CD8-positive, alpha-beta memory T cell (primary cell): Measurements from ENCODE around the gene DNAJB14. TPM values are rescaled to one million over a fixed set of nuclear protein-coding genes. Genes with fewer than 3 reads are reported as not detected.
A peak's percentile ranks its signal among the peaks of the same experiment; 100 is the strongest.

Source experiments
- CTCF ChIA-PET: fragments of 350-600 bp; sonication (Branson Sonifier 250); formaldehyde crosslinking; loops from one replicate; lab custom pipeline; 2021; ENCODE audit warnings: antibody characterized with exemption; lab: Charles Lee
- POLR2A ChIA-PET: fragments of 350-600 bp; sonication (Branson Sonifier 250); formaldehyde crosslinking; loops from one replicate; lab custom pipeline; 2021; ENCODE audit warnings: antibody characterized with exemption; lab: Charles Lee
- DNase-seq, 5 donors: peaks; one replicate each; pipeline versions ENCODE4 v3.0.0 to v3.0.0-alpha.2; 2020 to 2022; ENCODE audit warnings: mixed read lengths in 1 of 5
- H3K27ac ChIP-seq: one replicate; pipeline ENCODE4 v1.7.0; 2013; ENCODE audit warnings: low read depth, mild to moderate bottlenecking, low read length, moderate library complexity
- H3K27me3 ChIP-seq: 2 replicates; pipeline ENCODE4 v1.7.0; 2013; ENCODE audit warnings: low read length, mild to moderate bottlenecking; ENCODE audit not compliant: insufficient read depth, poor library complexity, severe bottlenecking
- H3K36me3 ChIP-seq: 2 replicates; pipeline ENCODE4 v1.7.0; 2013; ENCODE audit warnings: mild to moderate bottlenecking, low read length, moderate library complexity; ENCODE audit not compliant: insufficient read depth
- H3K4me1 ChIP-seq: 2 replicates; pipeline ENCODE4 v1.7.0; 2013; ENCODE audit warnings: mild to moderate bottlenecking, low read length, moderate library complexity; ENCODE audit not compliant: insufficient read depth
- H3K4me3 ChIP-seq: 2 replicates; pipeline ENCODE4 v1.7.0; 2013; ENCODE audit warnings: mild to moderate bottlenecking, low read length
- H3K9me3 ChIP-seq: 2 replicates; pipeline ENCODE4 v1.7.0; 2013; ENCODE audit warnings: mild to moderate bottlenecking, low read length
- H3K27ac Mint-ChIP-seq, 8 donors: one replicate each; pipeline ENCODE4 v1.8.0; 2020 to 2021; ENCODE audit warnings: mixed read lengths in 8 of 8, mild to moderate bottlenecking in 6 of 8, inconsistent platforms in 3 of 8, moderate library complexity in 3 of 8
- H3K27me3 Mint-ChIP-seq, 2 donors: one replicate each; pipeline ENCODE4 v1.8.0; 2020 to 2021; ENCODE audit warnings: mixed read lengths in 2 of 2, mild to moderate bottlenecking in 1 of 2, moderate library complexity in 1 of 2
- H3K36me3 Mint-ChIP-seq, 3 donors: one replicate each; pipeline ENCODE4 v1.8.0; 2020 to 2021; ENCODE audit warnings: mixed read lengths in 3 of 3, inconsistent platforms in 1 of 3, mild to moderate bottlenecking in 1 of 3
- H3K4me1 Mint-ChIP-seq, 3 donors: one replicate each; pipeline ENCODE4 v1.8.0; 2020 to 2021; ENCODE audit warnings: mixed read lengths in 3 of 3, inconsistent platforms in 1 of 3, mild to moderate bottlenecking in 1 of 3
- H3K4me3 Mint-ChIP-seq, 7 donors: one replicate each; pipeline ENCODE4 v1.8.0; 2020 to 2021; ENCODE audit warnings: mixed read lengths in 7 of 7, mild to moderate bottlenecking in 6 of 7, moderate library complexity in 4 of 7, inconsistent platforms in 2 of 7
- H3K9me3 Mint-ChIP-seq, 5 donors: one replicate each; pipeline ENCODE4 v1.8.0; 2020 to 2022; ENCODE audit warnings: mixed read lengths in 5 of 5, mild to moderate bottlenecking in 3 of 5, moderate library complexity in 2 of 5, inconsistent platforms in 1 of 5
- polyA plus RNA-seq: library from polyadenylated mRNA; unstranded; fragments of 300-500 nt; fragmentation: Illumina TruSeq; gene quantifications from one replicate; pipeline ENCODE4 v1.2.3, GENCODE V29; 2021
- total RNA-seq, 2 experiments: library from RNA; stranded (reverse); gene quantifications; one replicate each; pipeline ENCODE4 v1.2.3, GENCODE V29; 2021

DNAJB14 gene
- total and polyA plus RNA-seq, 3 experiments from 2014 or later = 43.8 to 63.3 (median 46.5) TPM

DNA sequence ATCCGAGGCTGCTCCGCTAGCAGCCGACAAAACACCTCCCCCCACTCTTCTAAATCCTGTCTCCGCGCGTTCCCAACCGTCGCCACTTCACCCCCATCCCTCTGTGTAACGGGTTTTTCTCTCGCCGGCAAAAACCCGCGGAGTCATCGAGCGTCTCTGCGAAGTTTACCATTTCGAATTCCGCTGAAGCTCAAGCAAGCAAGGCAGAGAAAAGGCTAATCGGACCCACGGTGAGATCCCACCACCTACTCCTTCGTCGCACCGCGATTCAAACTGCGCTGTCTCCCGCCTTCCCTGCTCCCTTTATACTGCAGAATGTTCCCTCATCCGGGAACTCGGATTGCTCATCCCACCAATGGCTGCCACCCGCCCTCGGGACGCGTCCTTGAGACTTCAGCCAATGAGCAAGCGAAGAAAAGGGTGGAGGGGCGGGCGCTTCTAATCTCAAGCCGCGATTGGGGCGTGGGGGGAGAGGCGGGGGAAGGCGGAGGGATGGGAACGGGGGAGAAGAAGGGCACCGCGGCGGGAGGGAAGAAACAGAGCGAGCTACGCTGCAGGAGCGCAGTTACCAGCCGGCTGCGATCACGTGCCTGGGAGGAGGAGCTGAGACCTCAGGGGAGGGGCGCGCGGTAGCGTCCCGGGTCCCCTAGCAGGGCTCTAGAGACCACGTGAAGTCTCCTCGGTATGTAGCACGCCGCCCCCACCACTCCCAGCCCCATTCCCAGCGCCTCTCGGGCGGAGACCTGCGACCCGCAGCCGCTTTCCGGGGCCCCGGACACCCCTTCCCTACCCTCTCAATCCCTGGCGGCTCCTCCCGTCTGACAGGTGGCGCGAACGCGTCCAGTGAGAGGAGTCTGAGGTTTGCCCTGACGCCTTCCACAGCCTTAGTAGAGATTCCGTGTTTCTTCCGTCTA lies 3.8 kb upstream of the DNAJB14 start, which contains the start of gene H2AZ1:
Gene H2AZ1, minus strand, starts transcription at position 277 of the 914 bp plus-strand sequence. Its CDS starts 105 bp downstream, at position 172.
- DNase-seq = peak; percentile 94 to 98 (median 96)
- CTCF ChIA-PET = interaction anchor here (0.6 to 2.2 kb wide), 6 partner anchors 11 to 386 kb away, joined by 3 to 7 read pairs (median 3); partner anchors contain the start of gene TRMT10A
- no peaks in the 10 kb centered on the region for H3K9me3 ChIP-seq
- peaks cover 28% of the 10 kb centered on the region for H3K4me1 ChIP-seq
- no peak within 1 kb of the TSS for H3K4me3 Mint-ChIP-seq
- H3K9me3 Mint-ChIP-seq = no peaks in the 10 kb centered on the region
- no peaks in the 10 kb centered on the region for H3K27me3 ChIP-seq
- H3K4me3 ChIP-seq = peak within 1 kb of the TSS; percentile 98
- H3K36me3 ChIP-seq = peaks cover 8% of the 10 kb centered on the region
- POLR2A ChIA-PET = interaction anchor here (0.6 to 2.1 kb wide), 6 partner anchors 11 to 1022 kb away, joined by 3 to 8 read pairs (median 4); partner anchors contain the start of genes DAPP1, EIF4E, LAMTOR3 and TRMT10A
- H3K4me1 Mint-ChIP-seq = peaks cover 22 to 28% (median 27%) of the 10 kb centered on the region in 3 donors
- H3K36me3 Mint-ChIP-seq = peaks cover 0 to 21% (median 0%) of the 10 kb centered on the region in 3 donors
- H3K27ac ChIP-seq = peak within 1 kb of the TSS; percentile 88
- H3K27me3 Mint-ChIP-seq = no peaks in the 10 kb centered on the region
- H3K27ac Mint-ChIP-seq = no peak within 1 kb of the TSS

DNA sequence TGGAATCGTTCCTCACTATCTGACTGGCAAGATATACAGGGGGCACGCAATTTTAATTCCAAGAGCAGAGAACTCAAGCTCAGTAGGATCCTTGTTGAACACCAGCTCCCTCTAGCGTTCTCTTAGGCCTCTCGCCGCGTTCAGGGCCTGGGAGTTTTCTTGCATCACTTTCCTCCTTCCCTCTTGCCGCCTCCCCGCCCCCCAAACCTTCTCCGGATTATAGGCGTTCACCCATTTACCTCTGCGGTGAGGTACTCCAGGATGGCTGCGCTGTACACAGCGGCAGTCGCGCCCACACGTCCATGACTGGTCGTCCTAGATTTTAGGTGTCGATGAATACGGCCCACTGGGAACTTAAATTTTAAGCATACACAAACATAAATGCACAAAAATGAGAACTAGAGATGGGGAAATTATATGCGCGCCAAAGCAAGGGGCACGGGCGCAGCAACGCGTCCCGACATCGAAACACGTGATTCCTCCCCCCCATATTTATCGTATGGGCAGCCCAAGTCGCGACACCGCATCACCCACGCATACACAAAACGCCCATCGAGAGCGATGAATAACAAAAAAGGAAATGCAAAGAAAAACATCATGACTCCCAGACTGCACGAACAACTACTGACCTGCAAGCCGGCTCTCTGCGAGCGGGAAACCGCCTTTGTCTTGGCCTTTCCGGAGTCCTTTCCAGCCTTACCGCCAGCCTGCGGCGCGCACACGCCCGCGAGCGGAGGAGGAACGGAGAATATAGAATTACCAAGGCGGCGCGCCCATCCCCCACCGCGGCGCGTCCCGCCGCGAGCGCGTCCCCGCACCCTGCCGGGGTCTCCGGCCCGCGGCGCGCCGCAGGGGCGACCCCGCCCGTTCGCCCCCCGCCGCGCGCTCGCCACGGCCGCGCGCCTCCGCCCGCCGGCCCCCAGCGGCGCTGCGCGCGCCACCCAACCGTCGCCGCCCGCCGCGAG lies 2.9 kb upstream of the DNAJB14 start:
- no peaks in the 10 kb centered on the region for H3K27me3 ChIP-seq
- Mint-ChIP-seq H3K9me3 (no peaks in the 10 kb centered on the region), H3K27me3 (no peaks in the 10 kb centered on the region), H3K27ac (no peak overlapping the region), H3K4me3 (no peak overlapping the region), H3K4me1 (peaks cover 31 to 37% (median 35%) of the 10 kb centered on the region in 3 donors), H3K36me3 (peaks cover 0 to 21% (median 0%) of the 10 kb centered on the region in 3 donors)
- DNase-seq = peak; percentile 81 to 89 (median 85)
- H3K9me3 ChIP-seq = no peaks in the 10 kb centered on the region
- ChIA-PET POLR2A (interaction anchor here (0.6 to 2.1 kb wide), 12 partner anchors 9 to 1021 kb away, joined by 3 to 14 read pairs (median 4); partner anchors contain the start of genes DAPP1, EIF4E, LAMTOR3 and METAP1), CTCF (interaction anchor here (0.7 to 4.6 kb wide), 21 partner anchors 9 to 398 kb away, joined by 3 to 36 read pairs (median 4); partner anchors contain the start of genes DAPP1, LAMTOR3 and TRMT10A)
- peak overlapping the region; percentile 88 for H3K27ac ChIP-seq
- H3K4me1 ChIP-seq = peaks cover 37% of the 10 kb centered on the region
- peaks cover 8% of the 10 kb centered on the region for H3K36me3 ChIP-seq
- H3K4me3 ChIP-seq = peak overlapping the region; percentile 98

DNA sequence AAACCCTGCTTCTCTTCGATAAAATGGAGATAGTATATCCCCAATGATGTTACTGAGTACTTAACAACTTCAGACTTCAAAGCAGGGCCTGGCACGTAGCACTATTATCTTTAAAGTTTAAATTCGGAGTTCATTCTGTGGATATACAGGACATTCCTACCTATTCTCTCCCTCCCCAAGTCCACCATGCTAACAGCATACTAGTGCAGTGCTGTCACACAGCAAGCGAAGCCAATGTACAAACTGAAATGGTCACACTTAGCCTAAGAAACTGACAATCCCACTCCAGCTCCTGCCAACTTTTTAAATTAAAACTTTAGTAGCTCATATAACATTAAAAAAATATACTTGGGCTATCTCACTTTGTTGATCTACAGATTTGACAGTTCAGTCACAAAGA lies 1.2 kb upstream of the DNAJB14 start:
- Mint-ChIP-seq H3K27ac (peak overlapping the region in 6 of 8 donors; percentile 94 to 99 (median 98)), H3K4me3 (peak overlapping the region in 6 of 7 donors; percentile 87 to 99 (median 95)), H3K9me3 (no peaks in the 10 kb centered on the region), H3K36me3 (peaks cover 0 to 31% (median 6%) of the 10 kb centered on the region in 3 donors), H3K4me1 (peaks cover 48 to 52% (median 51%) of the 10 kb centered on the region in 3 donors), H3K27me3 (no peaks in the 10 kb centered on the region)
- Histone ChIP-seq H3K27ac (peak overlapping the region; percentile 89), H3K36me3 (peaks cover 8% of the 10 kb centered on the region), H3K4me3 (peak overlapping the region; percentile 68), H3K4me1 (peaks cover 54% of the 10 kb centered on the region), H3K9me3 (no peaks in the 10 kb centered on the region), H3K27me3 (no peaks in the 10 kb centered on the region)
- no peak for DNase-seq
- ChIA-PET POLR2A (interaction anchor here (0.6 to 3.9 kb wide), 6 partner anchors 53 to 1289 kb away, joined by 3 to 33 read pairs (median 8); partner anchors contain the start of genes DAPP1, LAMTOR3, METAP1 and TRMT10A), CTCF (interaction anchor here (1.2 to 4.6 kb wide), 11 partner anchors 25 to 385 kb away, joined by 3 to 36 read pairs (median 7); partner anchors contain the start of genes DAPP1, LAMTOR3 and TRMT10A)

- Mint-ChIP-seq H3K27ac (peak overlapping the region in 6 of 8 donors; percentile 94 to 99 (median 98)), H3K4me3 (peak overlapping the region in 6 of 7 donors; percentile 87 to 99 (median 95)), H3K4me1 (peaks cover 49 to 54% (median 53%) of the 10 kb centered on the region in 3 donors), H3K36me3 (peaks cover 0 to 31% (median 6%) of the 10 kb centered on the region in 3 donors), H3K9me3 (no peaks in the 10 kb centered on the region), H3K27me3 (no peaks in the 10 kb centered on the region)
- peaks cover 59% of the 10 kb centered on the region for H3K4me1 ChIP-seq
- peak overlapping the region; percentile 68 for H3K4me3 ChIP-seq
- ChIA-PET POLR2A (interaction anchor here (0.6 to 3.9 kb wide), 9 partner anchors 19 to 1380 kb away, joined by 3 to 33 read pairs (median 5); partner anchors contain the start of genes DAPP1, LAMTOR3, METAP1 and TRMT10A), CTCF (interaction anchor here (1.2 to 4.6 kb wide), 6 partner anchors 50 to 384 kb away, joined by 3 to 36 read pairs (median 14); partner anchors contain the start of genes LAMTOR3 and TRMT10A)
- peak overlapping the region; percentile 89 for H3K27ac ChIP-seq
- H3K9me3 ChIP-seq = no peaks in the 10 kb centered on the region
- H3K27me3 ChIP-seq = no peaks in the 10 kb centered on the region
- DNase-seq = no peak
- peaks cover 8% of the 10 kb centered on the region for H3K36me3 ChIP-seq
Measured at GRCh38 chr4:99947190-99947578, 766 bp upstream of the DNAJB14 start.

DNA sequence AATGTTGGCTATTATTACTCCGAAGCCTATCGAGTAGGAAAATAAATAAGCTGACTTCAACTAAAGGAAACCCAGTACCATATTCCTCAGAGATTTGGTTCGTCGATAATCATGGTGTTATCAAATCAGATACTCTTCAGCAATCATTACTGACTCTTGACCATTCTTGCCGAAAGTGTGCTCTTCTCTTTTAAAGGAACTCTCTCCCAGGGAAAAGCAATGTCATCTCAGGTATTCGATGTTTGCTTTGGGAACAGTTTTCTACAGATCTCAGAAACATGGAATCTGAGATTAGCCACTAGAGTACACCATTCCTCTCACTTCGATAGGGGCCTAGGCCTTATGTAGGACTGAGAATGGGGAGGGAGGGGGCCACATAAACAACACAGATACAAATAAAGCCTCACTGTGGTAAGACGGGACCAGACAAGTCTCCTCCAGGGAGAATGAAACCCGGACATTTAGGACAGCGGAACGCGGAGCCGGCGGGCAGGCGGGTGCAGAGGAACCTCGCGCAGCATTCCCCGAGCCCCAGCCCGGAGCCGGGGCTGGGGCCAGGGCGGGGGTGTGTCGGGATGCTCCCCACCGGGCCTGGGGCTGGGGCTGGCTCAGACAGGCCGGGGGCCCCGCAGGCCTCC lies 581 bp downstream of the DNAJB14 start:
- peaks cover 52 to 65% (median 64%) of the 10 kb centered on the region in 3 donors for H3K4me1 Mint-ChIP-seq
- H3K36me3 Mint-ChIP-seq = peaks cover 0 to 37% (median 6%) of the 10 kb centered on the region in 3 donors
- peaks cover 63% of the 10 kb centered on the region for H3K4me1 ChIP-seq
- H3K9me3 ChIP-seq = no peaks in the 10 kb centered on the region
- H3K9me3 Mint-ChIP-seq = no peaks in the 10 kb centered on the region
- ChIA-PET POLR2A (interaction anchor here (0.6 to 3.9 kb wide), 8 partner anchors 20 to 1287 kb away, joined by 3 to 33 read pairs (median 5); partner anchors contain the start of genes ADH5, DAPP1, LAMTOR3 and METAP1), CTCF (interaction anchor here (0.5 to 4.6 kb wide), 4 partner anchors 52 to 951 kb away, joined by 3 to 36 read pairs (median 20); partner anchors contain the start of gene LAMTOR3)
- H3K36me3 ChIP-seq = peaks cover 8% of the 10 kb centered on the region
- no peaks in the 10 kb centered on the region for H3K27me3 ChIP-seq
- H3K27ac Mint-ChIP-seq = peak overlapping the region; percentile 87 to 99 (median 97)
- no peak for DNase-seq
- H3K4me3 ChIP-seq = peak overlapping the region; percentile 90
- peak overlapping the region; percentile 89 for H3K27ac ChIP-seq
- H3K4me3 Mint-ChIP-seq = peak overlapping the region in 6 of 7 donors; percentile 96 to 100 (median 98)
- H3K27me3 Mint-ChIP-seq = no peaks in the 10 kb centered on the region

GRCh38 chr4:99943904-99944437 lies 2.4 kb downstream of the DNAJB14 start:
- DNase-seq = no peak
- peaks cover 59 to 74% (median 73%) of the 10 kb centered on the region in 3 donors for H3K4me1 Mint-ChIP-seq
- H3K36me3 Mint-ChIP-seq = peaks cover 0 to 42% (median 6%) of the 10 kb centered on the region in 3 donors
- peak overlapping the region in 6 of 7 donors; percentile 61 to 100 (median 92) for H3K4me3 Mint-ChIP-seq
- ChIA-PET POLR2A (no interaction called here), CTCF (no interaction called here)
- Histone ChIP-seq H3K36me3 (peaks cover 8% of the 10 kb centered on the region), H3K27ac (no peak overlapping the region), H3K4me3 (no peak overlapping the region), H3K9me3 (no peaks in the 10 kb centered on the region), H3K27me3 (no peaks in the 10 kb centered on the region), H3K4me1 (peaks cover 65% of the 10 kb centered on the region)
- no peaks in the 10 kb centered on the region for H3K9me3 Mint-ChIP-seq
- H3K27me3 Mint-ChIP-seq = no peaks in the 10 kb centered on the region
- peak overlapping the region; percentile 58 to 94 (median 77) for H3K27ac Mint-ChIP-seq
